Measurements from ENCODE around the gene NPAT. TPM values are rescaled to one million over a fixed set of nuclear protein-coding genes. Genes with fewer than 3 reads are reported as not detected.

Gene NPAT
- polyA plus RNA-seq, 1 donor from 2014 or later, result 10.8 TPM

DNA sequence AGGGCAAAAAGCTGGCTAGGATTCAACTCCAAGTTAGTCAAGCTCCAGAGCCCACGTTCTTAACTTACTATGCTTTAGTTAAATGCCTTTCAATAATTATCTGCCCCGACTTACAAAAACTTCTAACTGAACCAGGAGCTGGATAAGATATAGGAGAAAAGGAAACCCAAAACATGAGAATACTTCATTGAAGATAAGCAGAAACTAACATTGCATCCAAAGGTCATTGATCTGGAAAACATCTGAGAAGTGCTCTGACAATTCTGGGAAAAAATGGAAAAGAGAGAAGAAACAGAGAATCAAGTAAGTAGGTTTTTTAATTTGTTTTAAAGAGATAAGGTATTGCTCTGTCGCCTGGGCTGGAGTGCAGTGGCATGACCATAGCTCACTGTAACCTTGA, 73.9 kb downstream of the NPAT start:
- H4K20me1 ChIP-seq (ENCODE audit: insufficient read depth), result no peaks in the 10 kb centered on the region
- no peak overlapping the region for H3K9ac ChIP-seq (ENCODE audit: low read length)
- no peak overlapping the region for H3K4me2 ChIP-seq (ENCODE audit: low read length)
- no peak overlapping the region for H3K4me3 ChIP-seq (ENCODE audit: low read length)
- no peaks in the 10 kb centered on the region for H3K9me3 ChIP-seq (ENCODE audit: low read length)
- peaks cover 4% of the 10 kb centered on the region for H3K36me3 ChIP-seq (ENCODE audit: insufficient read depth, low read length)
- no peaks in the 10 kb centered on the region for H3K9me2 ChIP-seq (ENCODE audit: insufficient read depth, low read length)
- H3K27ac ChIP-seq (ENCODE audit: low read length), result no peak overlapping the region
- no peaks in the 10 kb centered on the region for H3F3A ChIP-seq (ENCODE audit: insufficient read depth, low read length, poor library complexity, severe bottlenecking)
- H2AFZ ChIP-seq (ENCODE audit: low read depth, low read length), result no peak overlapping the region
- H3K27me3 ChIP-seq (ENCODE audit: insufficient read depth, low read depth, low read length), result no peaks in the 10 kb centered on the region
- TF ChIP-seq TAF1 (IDR thresholded peaks at IDR 0.05; ENCODE audit: low read depth), result no peak
- no peak for TF ChIP-seq EZH2 (IDR thresholded peaks at IDR 0.05; ENCODE audit: borderline replicate concordance, insufficient read depth, low read length, poor library complexity, severe bottlenecking)
- TF ChIP-seq EP300 (conservative IDR thresholded peaks at IDR 0.05; ENCODE audit: poor library complexity, severe bottlenecking), result no peak
- no peak for TF ChIP-seq POLR2AphosphoS5 (IDR thresholded peaks at IDR 0.05)
- TF ChIP-seq SMC3 (conservative IDR thresholded peaks at IDR 0.05; ENCODE audit: poor library complexity), result no peak
- TF ChIP-seq RAD21 (conservative IDR thresholded peaks at IDR 0.05), result no peak
- TF ChIP-seq, protein P1, sequence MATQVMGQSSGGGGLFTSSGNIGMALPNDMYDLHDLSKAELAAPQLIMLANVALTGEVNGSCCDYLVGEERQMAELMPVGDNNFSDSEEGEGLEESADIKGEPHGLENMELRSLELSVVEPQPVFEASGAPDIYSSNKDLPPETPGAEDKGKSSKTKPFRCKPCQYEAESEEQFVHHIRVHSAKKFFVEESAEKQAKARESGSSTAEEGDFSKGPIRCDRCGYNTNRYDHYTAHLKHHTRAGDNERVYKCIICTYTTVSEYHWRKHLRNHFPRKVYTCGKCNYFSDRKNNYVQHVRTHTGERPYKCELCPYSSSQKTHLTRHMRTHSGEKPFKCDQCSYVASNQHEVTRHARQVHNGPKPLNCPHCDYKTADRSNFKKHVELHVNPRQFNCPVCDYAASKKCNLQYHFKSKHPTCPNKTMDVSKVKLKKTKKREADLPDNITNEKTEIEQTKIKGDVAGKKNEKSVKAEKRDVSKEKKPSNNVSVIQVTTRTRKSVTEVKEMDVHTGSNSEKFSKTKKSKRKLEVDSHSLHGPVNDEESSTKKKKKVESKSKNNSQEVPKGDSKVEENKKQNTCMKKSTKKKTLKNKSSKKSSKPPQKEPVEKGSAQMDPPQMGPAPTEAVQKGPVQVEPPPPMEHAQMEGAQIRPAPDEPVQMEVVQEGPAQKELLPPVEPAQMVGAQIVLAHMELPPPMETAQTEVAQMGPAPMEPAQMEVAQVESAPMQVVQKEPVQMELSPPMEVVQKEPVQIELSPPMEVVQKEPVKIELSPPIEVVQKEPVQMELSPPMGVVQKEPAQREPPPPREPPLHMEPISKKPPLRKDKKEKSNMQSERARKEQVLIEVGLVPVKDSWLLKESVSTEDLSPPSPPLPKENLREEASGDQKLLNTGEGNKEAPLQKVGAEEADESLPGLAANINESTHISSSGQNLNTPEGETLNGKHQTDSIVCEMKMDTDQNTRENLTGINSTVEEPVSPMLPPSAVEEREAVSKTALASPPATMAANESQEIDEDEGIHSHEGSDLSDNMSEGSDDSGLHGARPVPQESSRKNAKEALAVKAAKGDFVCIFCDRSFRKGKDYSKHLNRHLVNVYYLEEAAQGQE (IDR thresholded peaks at IDR 0.05; ENCODE audit: borderline replicate concordance), result no peak
- TF ChIP-seq, protein P2, sequence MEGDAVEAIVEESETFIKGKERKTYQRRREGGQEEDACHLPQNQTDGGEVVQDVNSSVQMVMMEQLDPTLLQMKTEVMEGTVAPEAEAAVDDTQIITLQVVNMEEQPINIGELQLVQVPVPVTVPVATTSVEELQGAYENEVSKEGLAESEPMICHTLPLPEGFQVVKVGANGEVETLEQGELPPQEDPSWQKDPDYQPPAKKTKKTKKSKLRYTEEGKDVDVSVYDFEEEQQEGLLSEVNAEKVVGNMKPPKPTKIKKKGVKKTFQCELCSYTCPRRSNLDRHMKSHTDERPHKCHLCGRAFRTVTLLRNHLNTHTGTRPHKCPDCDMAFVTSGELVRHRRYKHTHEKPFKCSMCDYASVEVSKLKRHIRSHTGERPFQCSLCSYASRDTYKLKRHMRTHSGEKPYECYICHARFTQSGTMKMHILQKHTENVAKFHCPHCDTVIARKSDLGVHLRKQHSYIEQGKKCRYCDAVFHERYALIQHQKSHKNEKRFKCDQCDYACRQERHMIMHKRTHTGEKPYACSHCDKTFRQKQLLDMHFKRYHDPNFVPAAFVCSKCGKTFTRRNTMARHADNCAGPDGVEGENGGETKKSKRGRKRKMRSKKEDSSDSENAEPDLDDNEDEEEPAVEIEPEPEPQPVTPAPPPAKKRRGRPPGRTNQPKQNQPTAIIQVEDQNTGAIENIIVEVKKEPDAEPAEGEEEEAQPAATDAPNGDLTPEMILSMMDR (IDR thresholded peaks at IDR 0.05; ENCODE audit: poor library complexity, severe bottlenecking), result no peak
- TF ChIP-seq MXI1 (conservative IDR thresholded peaks at IDR 0.05; ENCODE audit: poor library complexity, severe bottlenecking), result no peak
- H3K79me2 ChIP-seq (replicated peaks; ENCODE audit: insufficient read depth, low read length), result no peaks in the 10 kb centered on the region

DNA sequence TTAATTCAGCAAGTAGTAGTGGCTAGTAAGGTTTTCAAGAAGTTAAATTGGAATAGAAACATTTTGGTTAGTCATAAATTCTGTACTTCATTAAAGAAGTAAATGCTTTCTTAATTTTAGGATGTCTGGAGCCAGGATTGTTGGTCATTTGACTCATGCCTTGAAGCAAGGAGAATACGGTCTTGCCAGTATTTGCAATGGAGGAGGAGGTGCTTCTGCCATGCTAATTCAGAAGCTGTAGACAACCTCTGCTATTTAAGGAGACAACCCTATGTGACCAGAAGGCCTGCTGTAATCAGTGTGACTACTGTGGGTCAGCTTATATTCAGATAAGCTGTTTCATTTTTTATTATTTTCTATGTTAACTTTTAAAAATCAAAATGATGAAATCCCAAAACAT, 75.3 kb downstream of the NPAT start:
- TF ChIP-seq EP300 (conservative IDR thresholded peaks at IDR 0.05; ENCODE audit: poor library complexity, severe bottlenecking), result no peak
- no peak for TF ChIP-seq EZH2 (IDR thresholded peaks at IDR 0.05; ENCODE audit: borderline replicate concordance, insufficient read depth, low read length, poor library complexity, severe bottlenecking)
- TF ChIP-seq SMC3 (conservative IDR thresholded peaks at IDR 0.05; ENCODE audit: poor library complexity), result no peak
- no peak for TF ChIP-seq TAF1 (IDR thresholded peaks at IDR 0.05; ENCODE audit: low read depth)
- TF ChIP-seq MXI1 (conservative IDR thresholded peaks at IDR 0.05; ENCODE audit: poor library complexity, severe bottlenecking), result no peak
- TF ChIP-seq, protein P2 (IDR thresholded peaks at IDR 0.05; ENCODE audit: poor library complexity, severe bottlenecking), result no peak
- TF ChIP-seq RAD21 (conservative IDR thresholded peaks at IDR 0.05), result no peak
- TF ChIP-seq, protein P1 (IDR thresholded peaks at IDR 0.05; ENCODE audit: borderline replicate concordance), result no peak
- TF ChIP-seq POLR2AphosphoS5 (IDR thresholded peaks at IDR 0.05), result no peak
- H3K79me2 ChIP-seq (replicated peaks; ENCODE audit: insufficient read depth, low read length), result no peaks in the 10 kb centered on the region
- H3K27ac ChIP-seq (ENCODE audit: low read length), result no peak overlapping the region
- H3K27me3 ChIP-seq (ENCODE audit: insufficient read depth, low read depth, low read length), result no peaks in the 10 kb centered on the region
- H3K4me2 ChIP-seq (ENCODE audit: low read length), result no peak overlapping the region
- no peak overlapping the region for H2AFZ ChIP-seq (ENCODE audit: low read depth, low read length)
- no peaks in the 10 kb centered on the region for H4K20me1 ChIP-seq (ENCODE audit: insufficient read depth)
- H3K9me3 ChIP-seq (ENCODE audit: low read length), result no peaks in the 10 kb centered on the region
- H3K9me2 ChIP-seq (ENCODE audit: insufficient read depth, low read length), result no peaks in the 10 kb centered on the region
- H3K9ac ChIP-seq (ENCODE audit: low read length), result no peak overlapping the region
- no peak overlapping the region for H3K4me3 ChIP-seq (ENCODE audit: low read length)
- peaks cover 4% of the 10 kb centered on the region for H3K36me3 ChIP-seq (ENCODE audit: insufficient read depth, low read length)
- no peaks in the 10 kb centered on the region for H3F3A ChIP-seq (ENCODE audit: insufficient read depth, low read length, poor library complexity, severe bottlenecking)
